HL-60 (cell line): Measurements from ENCODE around the gene PTPN9.
"Not testable (repeated sequence)": the region's sequence is repeated elsewhere in the genome, so short reads cannot be mapped to it uniquely, and the experiment has no call there.

ENCODE experiments used
- DNase-seq, 2 experiments: peaks; one replicate each; pipeline ENCODE4 v3.0.0-alpha.2; 2010 to 2020; ENCODE audit warnings: low read depth in 1 of 2, low spot score in 1 of 2
- H3K27ac ChIP-seq: fragments of 250-450 bp; sonication (Bioruptor Pico); replicated peaks from 2 replicates; pipeline ENCODE4 v1.5.1; 2020; ENCODE audit warnings: mild to moderate bottlenecking, moderate library complexity
- H3K27me3 ChIP-seq: fragments of 250-450 bp; sonication (Bioruptor Pico); 2 replicates; pipeline ENCODE4 v1.5.1; 2021; ENCODE audit warnings: mild to moderate bottlenecking, moderate library complexity; ENCODE audit not compliant: insufficient read depth, poor library complexity, severe bottlenecking
- H3K4me3 ChIP-seq: replicated peaks from 2 replicates; pipeline ENCODE4 v1.5.1; 2011; ENCODE audit warnings: mild to moderate bottlenecking, control low read depth, low read length; ENCODE audit not compliant: insufficient read depth
- CTCF ChIP-seq: IDR thresholded peaks from one replicate; pipeline ENCODE4 v1.5.1; 2011; ENCODE audit warnings: low read length, control low read depth, inconsistent platforms; ENCODE audit not compliant: insufficient read depth
- GABPA ChIP-seq: IDR thresholded peaks from 2 replicates; pipeline ENCODE4 v1.6.1; 2012; ENCODE audit warnings: low read depth
- POLR2AphosphoS5 ChIP-seq: IDR thresholded peaks from 2 replicates; pipeline ENCODE4 v1.6.1; 2012; ENCODE audit warnings: low read depth
- REST ChIP-seq: IDR thresholded peaks from 2 replicates; pipeline ENCODE4 v1.6.1; 2012; ENCODE audit warnings: low read depth; ENCODE audit not compliant: insufficient replicate concordance
- SPI1 ChIP-seq: IDR thresholded peaks from 2 replicates; pipeline ENCODE4 v1.6.1; 2012; ENCODE audit warnings: low read depth, mild to moderate bottlenecking, borderline replicate concordance

Gene PTPN9

GRCh38 chr15:75451202-75451673 lies 127.9 kb downstream of the PTPN9 start:
- H3K4me3 ChIP-seq, result peak overlapping the region; percentile 73
- no peaks in the 10 kb centered on the region for H3K27me3 ChIP-seq
- TF ChIP-seq GABPA (no peak), POLR2AphosphoS5 (peak; percentile 20; the same call in 1 of the 2 replicates)
- H3K27ac ChIP-seq, result peak overlapping the region; percentile 97
- DNase-seq, result no peak

- Histone ChIP-seq H3K4me3 (peak overlapping the region; percentile 73), H3K27ac (peak overlapping the region; percentile 45), H3K27me3 (no peaks in the 10 kb centered on the region)
- DNase-seq, result peak; percentile 95 to 99
- no peak for TF ChIP-seq GABPA
- TF ChIP-seq POLR2AphosphoS5, result no peak
- TF ChIP-seq REST, result no peak
- TF ChIP-seq SPI1, result no peak
- TF ChIP-seq CTCF, result no peak
These were observed 128.6 kb downstream of the PTPN9 start for GRCh38 chr15:75450307-75451201.

- peak overlapping the region; percentile 24; the same call in 1 of the 2 replicates for H3K27ac ChIP-seq
- H3K4me3 ChIP-seq, result peak overlapping the region; percentile 73
- no peak for DNase-seq
- TF ChIP-seq REST (no peak), CTCF (no peak), GABPA (no peak), POLR2AphosphoS5 (no peak), SPI1 (no peak)
- H3K27me3 ChIP-seq, result no peaks in the 10 kb centered on the region
These were observed 129.4 kb downstream of the PTPN9 start for GRCh38 chr15:75449585-75450306.

GRCh38 chr15:75448171-75448570 lies 130.9 kb downstream of the PTPN9 start:
- H3K27ac ChIP-seq, result peak overlapping the region; percentile 3; the same call in 1 of the 2 replicates
- DNase-seq, result peak; percentile 64 to 93
- H3K4me3 ChIP-seq, H3K27me3 ChIP-seq: not testable (repeated sequence)
